LNCAP (cell line): ENCODE results near the gene NTRK3.

Experiments
- TF ChIP-seq, protein P1 (sequence below): fragments of 450-650 bp; IDR thresholded peaks from 2 replicates; pipeline ENCODE4 v1.5.1; 2017; ENCODE audit warnings: mild to moderate bottlenecking

NTRK3 gene

DNA sequence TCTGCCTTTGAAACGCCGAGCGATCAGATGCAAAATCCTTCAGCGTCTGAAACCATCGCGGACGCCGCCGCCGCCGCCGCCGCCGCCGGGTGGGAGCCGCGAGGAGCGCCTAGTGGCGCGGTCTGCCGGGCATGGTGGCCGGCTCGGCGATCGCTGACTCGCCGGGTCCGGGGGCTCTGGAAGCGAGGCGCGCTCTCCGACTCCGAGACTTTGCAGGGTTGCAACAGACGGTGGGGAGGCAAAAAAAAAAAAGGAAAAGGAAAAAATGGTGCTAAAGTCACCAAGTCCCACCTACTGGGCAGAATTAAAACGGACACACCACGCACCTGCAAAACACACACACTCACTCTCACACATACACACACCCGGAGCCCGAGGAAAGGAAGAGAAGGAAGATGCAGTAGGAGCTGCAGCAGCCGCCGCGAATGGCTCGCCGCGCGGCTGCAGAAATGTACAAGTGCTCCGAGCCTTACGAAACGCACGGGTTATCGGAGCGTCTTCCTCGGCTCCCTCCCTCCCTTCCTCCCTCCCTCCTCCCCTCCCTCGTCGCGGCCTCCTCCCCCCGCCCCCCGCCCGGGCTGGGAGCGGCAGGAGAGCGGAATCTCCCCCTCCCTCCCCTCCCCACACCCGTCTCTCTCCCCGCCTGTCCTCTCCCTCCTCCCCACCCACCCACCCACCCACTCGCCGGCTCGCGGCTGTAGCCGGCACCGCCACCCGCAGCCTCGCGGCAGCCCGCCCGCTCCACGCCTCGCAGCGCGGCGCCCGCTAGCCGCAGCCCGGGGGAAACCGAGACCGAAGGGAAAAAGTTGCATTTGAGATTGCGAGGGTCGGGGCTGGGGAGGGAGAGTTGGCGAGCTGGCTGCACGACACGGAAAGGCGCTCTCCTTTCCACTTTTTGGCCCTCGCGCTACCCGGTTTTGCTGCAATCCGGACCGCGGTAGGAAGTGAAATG is at the start of gene NTRK3:
NTRK3 (minus strand) TSS at position 461 of the 952 bp plus-strand sequence. CDS start 586 bp downstream, outside the sequence.
- TF ChIP-seq, protein P1, sequence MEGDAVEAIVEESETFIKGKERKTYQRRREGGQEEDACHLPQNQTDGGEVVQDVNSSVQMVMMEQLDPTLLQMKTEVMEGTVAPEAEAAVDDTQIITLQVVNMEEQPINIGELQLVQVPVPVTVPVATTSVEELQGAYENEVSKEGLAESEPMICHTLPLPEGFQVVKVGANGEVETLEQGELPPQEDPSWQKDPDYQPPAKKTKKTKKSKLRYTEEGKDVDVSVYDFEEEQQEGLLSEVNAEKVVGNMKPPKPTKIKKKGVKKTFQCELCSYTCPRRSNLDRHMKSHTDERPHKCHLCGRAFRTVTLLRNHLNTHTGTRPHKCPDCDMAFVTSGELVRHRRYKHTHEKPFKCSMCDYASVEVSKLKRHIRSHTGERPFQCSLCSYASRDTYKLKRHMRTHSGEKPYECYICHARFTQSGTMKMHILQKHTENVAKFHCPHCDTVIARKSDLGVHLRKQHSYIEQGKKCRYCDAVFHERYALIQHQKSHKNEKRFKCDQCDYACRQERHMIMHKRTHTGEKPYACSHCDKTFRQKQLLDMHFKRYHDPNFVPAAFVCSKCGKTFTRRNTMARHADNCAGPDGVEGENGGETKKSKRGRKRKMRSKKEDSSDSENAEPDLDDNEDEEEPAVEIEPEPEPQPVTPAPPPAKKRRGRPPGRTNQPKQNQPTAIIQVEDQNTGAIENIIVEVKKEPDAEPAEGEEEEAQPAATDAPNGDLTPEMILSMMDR = no peak

DNA sequence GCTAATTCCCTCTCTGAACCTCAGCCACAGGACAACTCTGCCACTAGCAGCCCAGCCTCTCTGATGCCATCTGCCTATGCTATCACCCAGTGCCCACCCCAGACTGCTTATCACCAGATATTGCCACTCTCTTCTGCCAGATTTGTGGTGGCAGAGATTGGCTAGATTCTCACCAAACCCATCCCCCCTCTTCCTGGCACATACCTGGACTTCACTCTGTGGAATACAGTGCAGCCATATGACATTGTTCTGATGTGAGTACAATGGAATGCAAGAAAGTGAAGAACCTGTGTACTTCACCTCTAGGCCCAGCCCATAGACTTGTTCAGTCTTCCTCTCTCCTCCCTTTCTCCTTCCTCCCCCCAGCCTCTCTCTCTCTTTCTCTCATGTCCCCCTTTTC is 46.9 kb upstream of the NTRK3 start:
- TF ChIP-seq, protein P1 = no peak

DNA sequence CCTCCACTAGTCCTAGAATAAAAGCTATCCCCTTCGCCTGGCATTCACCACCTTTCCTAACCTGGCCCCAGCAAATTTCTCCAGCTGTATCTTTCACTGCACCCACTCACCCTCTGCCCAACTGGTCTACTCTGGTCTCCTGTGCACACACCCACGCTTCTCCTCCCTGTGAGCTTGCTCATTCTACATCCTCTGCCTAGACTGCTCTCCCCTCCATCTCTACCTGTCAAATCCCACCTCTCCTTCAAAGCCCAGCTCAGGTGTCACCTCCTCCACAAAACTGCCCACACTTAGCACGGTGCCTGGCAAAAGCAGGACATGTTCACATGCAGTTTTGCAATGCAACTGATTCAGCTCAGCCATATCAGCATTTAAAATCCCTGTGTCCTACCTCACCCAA is 45.8 kb upstream of the NTRK3 start:
- TF ChIP-seq, protein P1 = no peak

DNA sequence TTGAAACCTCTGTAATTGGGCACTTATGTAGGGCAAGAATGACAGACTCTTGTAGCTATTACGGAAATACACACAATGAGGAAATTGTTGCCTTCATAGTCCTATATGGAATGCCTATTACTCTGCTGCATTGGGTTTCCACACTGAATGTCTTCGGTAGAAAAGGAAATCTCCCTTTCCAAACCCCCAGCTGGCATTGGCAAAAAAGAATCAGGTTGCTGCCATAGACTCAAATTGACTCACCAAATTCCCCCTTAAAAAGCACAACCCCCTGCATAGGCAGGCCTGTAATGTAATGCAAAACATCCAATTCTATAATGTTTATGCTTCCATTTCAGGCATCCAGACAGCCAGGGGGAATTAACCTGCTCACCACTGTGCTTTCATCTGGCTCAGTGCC is 44.8 kb upstream of the NTRK3 start:
- TF ChIP-seq, protein P1 = no peak

DNA sequence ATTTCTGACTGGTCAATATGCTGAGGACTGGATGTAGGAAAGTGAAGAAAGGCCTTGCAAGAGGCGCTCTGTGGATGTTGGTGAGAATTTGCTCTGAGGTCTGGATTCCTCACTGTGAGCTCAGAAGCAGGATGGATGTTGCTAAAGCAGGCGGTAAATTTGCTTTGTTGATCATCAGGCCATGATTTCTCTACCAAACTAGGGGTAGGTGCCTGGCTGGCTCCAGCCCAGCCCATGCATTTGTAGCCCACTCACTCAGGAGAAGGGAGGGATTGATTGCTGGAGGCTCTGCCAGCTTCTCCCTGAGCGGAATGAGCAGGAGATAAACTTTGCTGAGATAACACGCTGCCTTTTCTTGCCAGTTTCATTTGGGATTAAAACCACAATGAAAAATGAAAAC is 44.3 kb upstream of the NTRK3 start:
- TF ChIP-seq, protein P1 = no peak

DNA sequence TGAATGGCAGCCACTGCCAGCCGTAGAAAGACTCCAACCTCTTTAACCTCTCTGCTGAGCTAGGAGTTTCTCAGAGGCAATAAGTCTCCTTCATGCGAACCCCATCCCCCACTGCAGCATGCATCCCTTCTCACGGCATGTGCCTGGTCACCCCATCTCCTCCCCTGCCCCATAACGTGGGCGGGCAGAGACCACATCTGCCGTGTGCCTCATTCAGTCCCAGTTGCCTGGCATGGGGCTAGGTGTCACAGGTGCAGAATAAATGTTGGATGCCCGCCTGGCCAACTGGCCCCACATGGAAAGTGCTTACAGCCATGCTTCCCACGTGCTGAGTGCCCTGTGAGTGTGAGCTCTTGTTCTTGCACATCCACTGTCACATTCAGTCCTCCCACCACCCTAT is 43.5 kb upstream of the NTRK3 start:
- TF ChIP-seq, protein P1 = no peak

DNA sequence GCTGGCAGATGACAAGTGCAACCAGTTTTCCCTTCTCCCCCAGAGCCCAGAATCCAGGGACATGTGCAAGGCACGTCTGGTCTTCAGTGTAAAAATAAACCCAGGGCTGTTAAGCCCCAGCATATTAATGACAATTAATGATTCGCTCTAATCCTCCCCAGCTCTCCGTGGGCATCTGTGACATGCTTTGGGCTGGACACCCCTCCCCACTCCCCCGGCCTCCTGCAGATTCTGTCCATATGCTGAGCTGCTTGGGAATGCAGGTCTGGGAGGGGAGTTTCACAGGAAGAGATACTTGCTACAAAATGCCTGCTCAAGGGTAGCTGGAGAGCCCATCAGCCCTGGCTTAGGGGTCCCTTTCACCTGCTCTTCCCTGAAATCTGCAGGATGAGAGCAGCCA is 43.0 kb upstream of the NTRK3 start:
- TF ChIP-seq, protein P1 = no peak
